GM12892 (cell line): Measurements from ENCODE around the gene CEP57.

ENCODE experiments used
- DNase-seq: peaks from one replicate; pipeline ENCODE4 v3.0.0; 2011; ENCODE audit not compliant: insufficient read length
- FAIRE-seq: peaks from 2 replicates; lab custom pipeline; 2011; peaks lifted over from hg19 to GRCh38; lab: Jason Lieb, UNC
- TAF1 ChIP-seq: IDR thresholded peaks from 2 replicates; pipeline ENCODE4 v1.6.1; 2011; ENCODE audit warnings: low read depth, mild to moderate bottlenecking, control low read depth, low read length, borderline replicate concordance

Gene CEP57

DNA sequence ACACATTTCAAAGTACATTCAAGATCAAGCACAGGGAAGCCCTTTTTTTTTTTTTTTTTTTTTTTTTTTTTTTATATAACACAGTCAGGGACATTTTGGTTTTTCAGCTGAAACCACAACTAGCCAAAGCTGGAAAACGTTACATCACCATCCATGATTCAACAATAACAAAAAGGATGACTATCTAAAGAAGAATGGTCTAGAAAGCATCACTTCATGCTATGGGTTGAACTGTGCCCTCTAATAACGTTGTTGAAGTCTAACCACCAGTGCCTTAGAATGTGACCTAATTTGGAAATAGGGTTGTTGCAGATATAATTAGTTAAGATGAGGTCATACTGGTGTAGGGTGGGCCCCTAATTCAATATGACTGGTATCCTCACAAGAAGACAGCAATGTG, 87.0 kb downstream of the CEP57 start:
- FAIRE-seq (no peak), DNase-seq (no peak)

More for the DNA sequence above, 87.0 kb downstream of the CEP57 start:
- no peak for TF ChIP-seq TAF1
